ENCODE results near the gene PEMT. TPM values are rescaled to one million over a fixed set of nuclear protein-coding genes. Genes with fewer than 3 reads are reported as not detected.

Gene PEMT
- total and polyA plus RNA-seq, 2 of the 4 experiments (the other 2 are of a cell fraction), result 23.3 to 49.5 TPM

GRCh38 chr17:17613708-17614114 is 22.2 kb upstream of the PEMT start:
- H3K79me1 ChIP-seq (ENCODE audit: low read depth in 1 of 2, low read length in 2 of 2), result no peaks in the 10 kb centered on the region
- no CpG with 5 or more reads among the region's 3 CpGs for WGBS, 2 experiments (ENCODE audit: extremely low coverage in 2 of 2, insufficient read length in 1 of 2)
- no TSS peak for BruUV-seq (replicated peaks)
- no peak overlapping the region for H3K4me3 ChIP-seq (ENCODE audit: insufficient read depth, low read depth, low read length)
- no peaks in the 10 kb centered on the region; the same call in 1 of the 2 replicates for H3K4me1 ChIP-seq (ENCODE audit: control insufficient read depth, insufficient read depth, low read length)
- peak; percentile 100 for ATAC-seq (ENCODE audit: low read depth)
- no peaks in the 10 kb centered on the region for H4K20me1 ChIP-seq (ENCODE audit: insufficient read depth, low read length)
- no peak overlapping the region for H3K9ac ChIP-seq (ENCODE audit: low read depth, low read length)
- H3K14ac ChIP-seq (replicated peaks; ENCODE audit: low read depth, low read length), result no peak overlapping the region
- H3K4ac ChIP-seq (ENCODE audit: low read depth, low read length), result no peak overlapping the region
- H4K5ac ChIP-seq (ENCODE audit: low read depth, low read length), result no peak overlapping the region
- no peak overlapping the region for H4K91ac ChIP-seq (ENCODE audit: insufficient read depth, low read depth, low read length)
- dilution Hi-C loops (cut with HindIII; ENCODE audit: low sequenced_read_pairs, unreplicated experiment), result no loop called here
- intact Hi-C loops (cut with micrococcal nuclease), result loop anchor here (1.0 to 5.0 kb wide), 2 partner anchors 116 to 257 kb away; partner anchors contain the start of gene RASD1
- CTCF ChIA-PET, result interaction anchor here (0.8 to 1.5 kb wide), 12 partner anchors 10 to 520 kb away, joined by 3 to 8 read pairs (median 4); partner anchors contain the start of genes PEMT and RASD1
- H3K27me3 ChIP-seq (ENCODE audit: control insufficient read depth, insufficient read depth, low read length), result peaks cover 4% of the 10 kb centered on the region; the same call in 1 of the 2 replicates
- no peak overlapping the region for H2AK5ac ChIP-seq (ENCODE audit: low read depth, low read length)
- POLR2A ChIA-PET (ENCODE audit: unreplicated experiment), result interaction anchor here (0.6 kb wide), 1 partner anchor 117 kb away, joined by 3 read pairs; no protein-coding TSS in a partner anchor
- no peak overlapping the region for H2AK9ac ChIP-seq (replicated peaks; ENCODE audit: low read depth, low read length, poor library complexity)
- H2BK20ac ChIP-seq (ENCODE audit: low read depth, low read length), result no peak overlapping the region
- H3K27ac ChIP-seq (ENCODE audit: insufficient read depth, low read length), result no peak overlapping the region
- no peak overlapping the region for H2BK5ac ChIP-seq (ENCODE audit: low read depth, low read length, poor library complexity, severe bottlenecking)
- in situ Hi-C loops (cut with MboI; ENCODE audit: low sequenced_read_pairs), result no loop called here
- no peak overlapping the region for H2BK120ac ChIP-seq (ENCODE audit: low read depth, low read length)
- H2AFZ ChIP-seq (replicated peaks; ENCODE audit: low read length, poor library complexity), result peak overlapping the region; percentile 63
- peak; percentile 73 for DNase-seq
- TF ChIP-seq NFE2L2 (IDR thresholded peaks at IDR 0.05; ENCODE audit: low read depth, low read length) (no peak), MXI1 (IDR thresholded peaks at IDR 0.05; ENCODE audit: borderline replicate concordance, low read depth, low read length) (no peak), RAD21 (IDR thresholded peaks at IDR 0.05; ENCODE audit: low read length) (peak; percentile 73), FOS (IDR thresholded peaks at IDR 0.05; ENCODE audit: low read depth, low read length) (no peak), USF2 (IDR thresholded peaks at IDR 0.05; ENCODE audit: low read depth, low read length) (no peak), POLR2A (IDR thresholded peaks at IDR 0.05; ENCODE audit: low read depth, low read length) (no peak), BHLHE40 (IDR thresholded peaks at IDR 0.05; ENCODE audit: low read depth, low read length) (no peak), SMC3 (IDR thresholded peaks at IDR 0.05; ENCODE audit: low read depth, low read length) (peak; percentile 74), CTCF (conservative IDR thresholded peaks at IDR 0.05; ENCODE audit: low read depth, low read length) (peak; percentile 72)
- H3K9me3 ChIP-seq (ENCODE audit: control insufficient read depth, insufficient read depth, low read length), result no peaks in the 10 kb centered on the region
- H3K56ac ChIP-seq (ENCODE audit: extremely low read depth, insufficient read depth, low read length), result no peak overlapping the region
- no peak overlapping the region for H3K18ac ChIP-seq (ENCODE audit: low read depth, low read length)
- H2BK15ac ChIP-seq (ENCODE audit: low read depth, low read length), result no peak overlapping the region
- H3K23ac ChIP-seq (ENCODE audit: low read depth, low read length), result no peak overlapping the region
- no peak overlapping the region for H4K8ac ChIP-seq (ENCODE audit: low read depth in 2 of 2, low read length in 2 of 2)
- no peak overlapping the region for H3K4me2 ChIP-seq (ENCODE audit: low read depth, low read length)
- H3K36me3 ChIP-seq (ENCODE audit: control insufficient read depth, insufficient read depth, low read length), result no peaks in the 10 kb centered on the region
- H3K9me1 ChIP-seq (ENCODE audit: insufficient read depth, low read length), result no peaks in the 10 kb centered on the region

Data from IMR-90 (cell line).